Astrocyte of the cerebellum (primary cell): ENCODE measurements around the gene NLGN4Y.
"Not testable (repeated sequence)": the region's sequence is repeated elsewhere in the genome, so short reads cannot be mapped to it uniquely, and the experiment has no call there.

Source experiments
- DNase-seq: peaks from one replicate; pipeline ENCODE4 v3.0.0-alpha.2; 2011; ENCODE audit warnings: low read depth
- H3K4me3 ChIP-seq: 2 replicates; pipeline ENCODE4 v1.5.1; 2011; ENCODE audit warnings: mild to moderate bottlenecking, low read depth, low read length, moderate library complexity
- in situ Hi-C: cut with HindIII; loops from 2 replicates; pipeline ENCODE4 v1.10.0; 2017; ENCODE audit warnings: low sequenced_read_pairs
- TF ChIP-seq, protein P1 (sequence below): IDR thresholded peaks from 2 replicates; pipeline ENCODE4 v1.5.1; 2012; ENCODE audit warnings: low read length, low read depth, moderate library complexity, mild to moderate bottlenecking; ENCODE audit errors: missing control alignments

Gene NLGN4Y

DNA sequence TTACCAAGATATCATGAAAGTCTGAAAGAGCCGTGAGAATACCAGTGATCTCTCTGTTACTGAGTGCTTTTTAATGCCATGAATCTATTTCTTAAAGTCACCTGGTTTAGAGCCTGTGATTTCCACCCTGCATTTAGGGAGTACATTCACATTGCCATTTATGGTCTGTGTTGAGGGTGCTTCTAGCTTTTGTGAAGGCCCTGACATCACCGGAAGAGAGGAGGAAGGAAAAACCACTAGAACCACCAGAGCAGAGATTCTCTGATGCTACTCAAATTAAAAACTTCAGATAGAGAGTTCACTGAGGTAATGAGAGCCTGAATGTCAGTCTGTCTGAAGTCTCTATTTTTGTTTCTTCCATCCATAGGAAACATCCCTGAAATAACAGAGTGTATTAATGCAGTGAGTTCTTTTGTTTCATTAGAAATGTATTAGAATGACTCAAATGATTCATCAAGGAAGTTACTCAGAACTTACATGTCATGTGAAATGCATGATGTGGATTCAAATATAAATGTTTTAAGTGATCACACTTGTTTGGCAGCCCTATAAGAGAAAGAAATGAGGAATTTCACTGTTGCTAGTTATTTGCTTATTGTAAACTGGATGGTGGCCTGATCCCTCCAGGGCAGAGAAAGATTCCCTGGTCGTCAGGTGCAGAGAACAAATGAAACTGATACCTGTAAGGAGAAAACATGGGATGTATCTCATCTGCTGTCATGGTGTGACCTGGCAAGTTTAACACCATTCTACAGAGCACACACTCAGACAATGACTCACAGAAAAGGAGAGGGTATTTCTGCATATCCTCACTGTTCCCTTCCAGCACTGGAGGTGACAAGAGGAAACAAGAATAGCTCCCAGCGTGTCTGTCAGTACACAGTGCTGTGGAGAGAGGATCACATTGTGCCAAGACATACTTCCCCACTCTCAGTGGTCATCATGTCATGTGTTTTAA is 310.1 kb downstream of the NLGN4Y start:
- TF ChIP-seq, protein P1, sequence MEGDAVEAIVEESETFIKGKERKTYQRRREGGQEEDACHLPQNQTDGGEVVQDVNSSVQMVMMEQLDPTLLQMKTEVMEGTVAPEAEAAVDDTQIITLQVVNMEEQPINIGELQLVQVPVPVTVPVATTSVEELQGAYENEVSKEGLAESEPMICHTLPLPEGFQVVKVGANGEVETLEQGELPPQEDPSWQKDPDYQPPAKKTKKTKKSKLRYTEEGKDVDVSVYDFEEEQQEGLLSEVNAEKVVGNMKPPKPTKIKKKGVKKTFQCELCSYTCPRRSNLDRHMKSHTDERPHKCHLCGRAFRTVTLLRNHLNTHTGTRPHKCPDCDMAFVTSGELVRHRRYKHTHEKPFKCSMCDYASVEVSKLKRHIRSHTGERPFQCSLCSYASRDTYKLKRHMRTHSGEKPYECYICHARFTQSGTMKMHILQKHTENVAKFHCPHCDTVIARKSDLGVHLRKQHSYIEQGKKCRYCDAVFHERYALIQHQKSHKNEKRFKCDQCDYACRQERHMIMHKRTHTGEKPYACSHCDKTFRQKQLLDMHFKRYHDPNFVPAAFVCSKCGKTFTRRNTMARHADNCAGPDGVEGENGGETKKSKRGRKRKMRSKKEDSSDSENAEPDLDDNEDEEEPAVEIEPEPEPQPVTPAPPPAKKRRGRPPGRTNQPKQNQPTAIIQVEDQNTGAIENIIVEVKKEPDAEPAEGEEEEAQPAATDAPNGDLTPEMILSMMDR, result no peak
- DNase-seq, result no peak
- in situ Hi-C loops, result no loop called here
- H3K4me3 ChIP-seq, result no peak overlapping the region

DNA sequence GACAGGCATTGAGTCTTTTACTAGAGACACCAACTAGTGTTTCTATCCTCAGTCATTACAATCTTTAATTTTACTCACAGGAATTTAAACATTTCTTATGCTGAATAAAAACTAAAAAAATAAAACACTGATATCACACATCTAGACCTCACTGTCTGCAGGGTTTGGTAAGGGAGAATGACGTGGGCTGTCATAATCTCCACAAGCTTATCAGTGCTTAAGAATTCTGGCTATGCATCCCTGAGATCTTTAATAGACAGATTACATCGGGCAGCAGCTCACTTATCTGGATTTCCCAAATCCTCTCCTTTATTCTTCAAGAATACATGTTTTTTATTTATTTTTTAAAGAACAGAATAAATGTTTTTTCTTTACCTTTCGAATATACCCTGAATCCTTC is 313.1 kb downstream of the NLGN4Y start:
- H3K4me3 ChIP-seq, result no peak overlapping the region
- TF ChIP-seq, protein P1, result no peak
- DNase-seq, result no peak
- in situ Hi-C loops, result no loop called here

DNA sequence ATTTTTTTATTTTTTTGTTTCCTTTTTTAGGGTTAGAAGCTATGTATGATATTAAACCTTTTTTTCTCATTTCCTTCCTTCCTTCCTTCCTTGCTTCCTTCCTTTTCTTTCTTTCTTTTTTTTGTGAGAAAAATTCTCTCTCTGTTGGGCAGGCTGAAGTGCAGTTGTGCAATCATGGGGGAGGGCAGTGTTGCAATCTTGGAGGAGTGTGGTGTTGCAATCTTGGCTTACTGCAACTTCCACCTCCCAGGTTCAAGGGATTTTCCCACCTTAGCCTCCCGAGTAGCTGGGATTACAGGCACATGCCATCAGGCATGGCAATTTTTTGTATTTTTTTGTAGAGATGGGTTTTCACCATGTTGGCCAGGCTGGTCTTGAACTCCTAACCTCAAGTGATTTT is 326.4 kb downstream of the NLGN4Y start:
- TF ChIP-seq, protein P1, result no peak
- H3K4me3 ChIP-seq, result no peak overlapping the region
- in situ Hi-C loops, result no loop called here
- DNase-seq, result no peak

DNA sequence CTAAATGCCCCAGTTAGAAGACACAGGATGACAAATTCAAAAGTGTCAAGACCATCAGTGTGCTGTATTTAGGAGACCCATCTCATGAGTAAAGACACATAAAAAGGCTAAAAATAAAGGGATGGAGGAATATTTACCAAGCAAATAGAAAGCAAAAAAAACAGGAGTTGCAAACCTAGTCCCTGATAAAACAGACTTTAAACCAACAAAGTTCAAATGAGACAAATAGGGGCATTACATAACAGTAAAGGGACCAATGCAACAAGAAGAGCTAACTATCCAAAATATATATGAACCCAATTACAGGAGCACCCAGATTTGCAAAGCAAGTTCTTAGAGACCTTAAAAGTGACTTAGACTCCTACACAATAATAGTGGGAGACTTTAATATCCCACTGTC is 336.1 kb downstream of the NLGN4Y start:
- DNase-seq, result no peak
- in situ Hi-C loops, result no loop called here
- no peak overlapping the region for H3K4me3 ChIP-seq
- TF ChIP-seq, protein P1, result no peak

DNA sequence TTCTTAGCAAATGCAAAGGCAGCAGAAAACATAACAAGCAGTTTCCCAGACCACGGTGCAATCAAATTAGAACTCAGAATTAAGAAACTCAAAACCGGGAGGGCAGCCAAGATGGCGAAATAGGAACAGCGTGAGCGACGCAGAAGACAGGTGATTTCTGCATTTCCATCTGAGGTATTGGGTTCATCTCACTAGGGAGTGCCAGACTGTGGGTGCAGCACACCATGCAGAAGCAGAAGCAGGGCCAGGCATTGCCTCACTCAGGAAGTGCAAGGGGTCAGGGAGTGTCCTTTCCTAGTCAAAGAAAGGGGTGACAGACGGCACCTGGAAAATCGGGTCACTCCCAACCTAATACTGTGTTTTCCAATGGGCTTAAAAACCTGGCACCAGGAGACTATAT is 336.7 kb downstream of the NLGN4Y start:
- in situ Hi-C loops, H3K4me3 ChIP-seq, DNase-seq: not testable (repeated sequence)

DNA sequence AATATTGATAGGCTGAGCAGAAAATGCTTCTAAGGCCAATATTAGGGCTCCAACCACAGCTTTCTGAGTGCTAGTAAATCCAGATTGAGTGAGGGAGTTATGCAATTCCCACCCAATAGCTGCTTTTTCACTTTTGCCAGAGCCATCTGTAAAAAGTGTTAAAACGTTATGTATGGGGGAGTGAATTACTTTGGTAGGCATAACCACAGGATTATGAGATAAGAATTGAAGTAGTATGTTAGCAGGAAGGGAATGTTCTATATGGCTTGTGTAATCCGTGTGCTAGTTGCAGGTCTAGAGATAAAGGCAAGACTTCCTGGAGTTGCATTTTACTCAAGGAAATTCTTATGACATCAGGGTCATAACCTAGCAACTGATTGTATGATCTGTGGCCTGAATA is 347.6 kb downstream of the NLGN4Y start:
- TF ChIP-seq, protein P1, result no peak
- in situ Hi-C loops, result no loop called here
- no peak for DNase-seq
- H3K4me3 ChIP-seq, result no peak overlapping the region
